GM12878 (cell line): ENCODE results near the gene GIGYF2. TPM values are rescaled to one million over a fixed set of nuclear protein-coding genes. Genes with fewer than 3 reads are reported as not detected.

Experiments used
- ATAC-seq: fragments of 200-7000 bp; cut with Tn5 transposase; 3 replicates; pipeline ENCODE4 v1.9.1; 2020; ENCODE audit warnings: mild to moderate bottlenecking, moderate library complexity
- BruUV-seq: library from RNA; stranded (reverse); fragments of 400-500 nt; replicated peaks from 2 replicates; lab custom pipeline; 2021; lab: Mats Ljungman, UMichigan
- CTCF ChIA-PET: fragments of 300-600 bp; sonication (Branson Sonifier 250); formaldehyde crosslinking; extraction: SDS; loops from one replicate; lab custom pipeline; 2021; ENCODE audit warnings: inconsistent platforms; lab: Yijun Ruan, JAX
- POLR2A ChIA-PET: fragments of 350-600 bp; formaldehyde crosslinking; extraction: SDS; loops from one replicate; lab custom pipeline; 2021; ENCODE audit warnings: inconsistent platforms; lab: Charles Lee
- RAD21 ChIA-PET: fragments of 300-600 bp; sonication (Branson Sonifier 250); formaldehyde crosslinking; loops from one replicate; lab custom pipeline; 2023; ENCODE audit warnings: antibody characterized with exemption; ENCODE audit not compliant: unreplicated experiment; lab: Charles Lee
- SMC1A ChIA-PET: fragments of 300-600 bp; sonication (Branson Sonifier 250); formaldehyde crosslinking; loops from one replicate; lab custom pipeline; 2023; ENCODE audit not compliant: unreplicated experiment, uncharacterized antibody; lab: Charles Lee
- DNase-seq: peaks from one replicate; pipeline ENCODE4 v3.0.0-alpha.2; 2011; ENCODE audit warnings: low read depth, low spot score
- FAIRE-seq: peaks from 3 replicates; lab custom pipeline; 2011; peaks lifted over from hg19 to GRCh38; lab: Jason Lieb, UNC
- H2AFZ ChIP-seq: 2 replicates; pipeline ENCODE4 v1.6.0; 2011; ENCODE audit warnings: low read depth, low read length, control low read depth; ENCODE audit not compliant: control insufficient read depth
- H3K27ac ChIP-seq: 2 replicates; pipeline ENCODE4 v1.5.1; 2011; ENCODE audit warnings: control low read depth; ENCODE audit not compliant: control insufficient read depth, insufficient read depth
- H3K27me3 ChIP-seq, 2 experiments: replicated peaks in 1 of 2; 2 replicates each; pipeline versions ENCODE4 v1.6.0 to v1.6.1; 2011; ENCODE audit warnings: low read length in 1 of 2; ENCODE audit not compliant: control insufficient read depth in 2 of 2, insufficient read depth in 2 of 2
- H3K36me3 ChIP-seq, 2 experiments: 2 replicates each; pipeline ENCODE4 v1.5.1; 2011; ENCODE audit warnings: low read length in 1 of 2; ENCODE audit not compliant: control insufficient read depth in 2 of 2, insufficient read depth in 2 of 2
- H3K4me1 ChIP-seq: 2 replicates; pipeline ENCODE4 v1.6.1; 2011; ENCODE audit warnings: mild to moderate bottlenecking, low read length, moderate library complexity, mixed read lengths; ENCODE audit not compliant: control insufficient read depth, insufficient read depth
- H3K4me2 ChIP-seq: 2 replicates; pipeline ENCODE4 v1.6.0; 2011; ENCODE audit warnings: control low read depth; ENCODE audit not compliant: control insufficient read depth, insufficient read depth
- H3K4me3 ChIP-seq: fragments of 200-600 bp; sonication (generic); 2 replicates; pipeline ENCODE4 v1.5.1; 2016
- H3K79me2 ChIP-seq: 2 replicates; pipeline ENCODE4 v1.6.0; 2011; ENCODE audit warnings: low read length; ENCODE audit not compliant: control insufficient read depth, insufficient read depth
- H3K9ac ChIP-seq: 2 replicates; pipeline ENCODE4 v1.8.0; 2011; ENCODE audit warnings: low read length, control low read depth, mixed read lengths; ENCODE audit not compliant: control insufficient read depth, insufficient read depth
- H3K9me3 ChIP-seq: replicated peaks from 3 replicates; pipeline ENCODE4 v1.5.1; 2011; ENCODE audit warnings: mild to moderate bottlenecking, low read length; ENCODE audit not compliant: control insufficient read depth, insufficient read depth
- H4K20me1 ChIP-seq: 2 replicates; pipeline ENCODE4 v1.6.0; 2011; ENCODE audit not compliant: control insufficient read depth, insufficient read depth
- HCFC1 ChIP-seq: fragments of 150-350 bp; IDR thresholded peaks from 2 replicates; pipeline ENCODE4 v1.6.1; 2014; ENCODE audit warnings: low read length
- RB1 ChIP-seq: fragments of 450-650 bp; formaldehyde crosslinking; IDR thresholded peaks from 2 replicates; pipeline ENCODE4 v1.6.1; 2017; ENCODE audit warnings: mild to moderate bottlenecking, borderline replicate concordance
- RBBP5 ChIP-seq: fragments of 200-600 bp; sonication (generic); conservative IDR thresholded peaks from 2 replicates; pipeline ENCODE4 v1.6.1; 2016
- SUZ12 ChIP-seq: fragments of 200-600 bp; sonication (generic); IDR thresholded peaks from one replicate; pipeline ENCODE4 v1.6.1; 2018; ENCODE audit warnings: antibody characterized with exemption, mild to moderate bottlenecking; ENCODE audit not compliant: unreplicated experiment
- TBL1XR1 ChIP-seq: IDR thresholded peaks from 2 replicates; pipeline ENCODE4 v1.6.1; 2012; ENCODE audit warnings: low read depth, low read length, improper control_type of control experiment
- YY1 ChIP-seq: IDR thresholded peaks from 2 replicates; pipeline ENCODE4 v1.6.1; 2011; ENCODE audit warnings: low read depth, mild to moderate bottlenecking, low read length
- WGBS: methylation state at CpG from one replicate; pipeline ENCODE4 v1.1.6; 2016; ENCODE audit warnings: low lambda C conversion rate; ENCODE audit not compliant: insufficient replicate concordance, insufficient coverage; ENCODE audit errors: missing lambda C conversion rate; 5-methylcytosine and 5-hydroxymethylcytosine counted together
- in situ Hi-C: fragments of 300-500 bp; cut with MboI; formaldehyde crosslinking; loops from 9 replicates; pipeline ENCODE4 v1.14.3; 2018; ENCODE audit warnings: mixed read lengths
- intact Hi-C: fragments of 100-400 bp; cut with micrococcal nuclease; formaldehyde crosslinking; loops from one replicate; pipeline ENCODE4 v1.14.2; 2022; ENCODE audit not compliant: unreplicated experiment
- polyA plus RNA-seq, 11 experiments: library from polyadenylated mRNA; depleted of rRNA in 4 of 11; unstranded in 6 of 11; stranded (reverse) in 5 of 11; fragments of >200 nt; fragmentation: Nextera tagmentation in 4 of 11; fragmentation: Illumina TruSeq in 1 of 11; extraction: Ambion mirVana in 4 of 11; extraction: Trizol in 1 of 11; gene quantifications; 1 replicate in 1 of 11; 2 replicates in 10 of 11; pipeline versions ENCODE4 v1.2.1 to v1.2.3, GENCODE V29; 2011 to 2016; ENCODE audit warnings: inconsistent platforms in 2 of 11, missing spikeins in 2 of 11, low read depth in 1 of 11
- total RNA-seq, 4 experiments: library from RNA; depleted of rRNA in 3 of 4; stranded (reverse); fragments of >200 nt in 3 of 4; fragmentation: Illumina TruSeq in 1 of 4; extraction: Trizol in 1 of 4; gene quantifications; 2 replicates each; pipeline versions ENCODE4 v1.2.1 to v1.2.3, GENCODE V29; 2013 to 2021
- TF ChIP-seq, protein P1 (sequence below): fragments of 450-650 bp; IDR thresholded peaks from 2 replicates; pipeline ENCODE4 v1.6.1; 2017; ENCODE audit warnings: borderline replicate concordance

The GIGYF2 gene
- total and polyA plus RNA-seq, 10 of the 15 experiments (the other 5 are each of a cell fraction or from before 2014, with no cell fraction given): 12.2 to 47.2 (median 39.0) TPM

DNA sequence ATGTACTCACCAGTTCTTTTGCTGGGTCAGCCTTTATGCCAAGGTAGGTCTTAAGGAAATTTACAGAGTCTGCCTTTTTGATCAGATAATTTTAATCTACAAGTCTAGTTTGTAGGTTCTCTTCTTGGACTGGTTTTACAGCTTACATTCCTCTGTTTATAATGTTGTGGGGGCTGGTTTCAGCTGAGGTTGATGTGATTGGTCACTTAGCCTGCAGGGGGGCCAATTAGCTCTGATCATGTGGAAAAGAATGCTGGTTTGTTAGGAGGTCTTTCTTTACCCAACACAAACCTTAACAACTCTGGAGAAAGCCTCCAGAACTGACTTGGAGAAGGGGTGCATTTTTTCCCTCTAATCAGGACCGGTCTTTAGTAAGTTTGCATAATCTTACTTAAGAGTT lies 79.3 kb downstream of the GIGYF2 start, which contains the start of gene KCNJ13:
TSS of gene KCNJ13 (minus strand) at position 131 of the 400 bp plus-strand sequence. CDS start 5,203 bp downstream, outside the sequence.
- Histone ChIP-seq H2AFZ (no peak within 1 kb of the TSS), H4K20me1 (no peaks in the 10 kb centered on the region), H3K4me3 (no peak within 1 kb of the TSS), H3K4me2 (no peak within 1 kb of the TSS), H3K79me2 (no peaks in the 10 kb centered on the region), H3K27me3 (no peaks in the 10 kb centered on the region), H3K4me1 (peaks cover 12% of the 10 kb centered on the region), H3K9me3 (no peaks in the 10 kb centered on the region), H3K9ac (no peak within 1 kb of the TSS), H3K36me3 (no peaks in the 10 kb centered on the region; a peak in 1 of 4 replicates), H3K27ac (no peak within 1 kb of the TSS)
- in situ Hi-C loops: no loop called here
- FAIRE-seq (no peak), DNase-seq (no peak), ATAC-seq (no peak)
- no TSS peak for BruUV-seq
- intact Hi-C loops: no loop called here
- ChIA-PET SMC1A (interaction anchor here (2.7 kb wide), 1 partner anchor 14 kb away, joined by 10 read pairs; no protein-coding TSS in a partner anchor), RAD21 (interaction anchor here (0.8 kb wide), 1 partner anchor 14 kb away, joined by 3 read pairs; no protein-coding TSS in a partner anchor), CTCF (no interaction called here), POLR2A (no interaction called here)
- TF ChIP-seq HCFC1 (no peak), SUZ12 (no peak), TBL1XR1 (no peak), RB1 (no peak), RBBP5 (no peak), YY1 (no peak)
- TF ChIP-seq, protein P1, sequence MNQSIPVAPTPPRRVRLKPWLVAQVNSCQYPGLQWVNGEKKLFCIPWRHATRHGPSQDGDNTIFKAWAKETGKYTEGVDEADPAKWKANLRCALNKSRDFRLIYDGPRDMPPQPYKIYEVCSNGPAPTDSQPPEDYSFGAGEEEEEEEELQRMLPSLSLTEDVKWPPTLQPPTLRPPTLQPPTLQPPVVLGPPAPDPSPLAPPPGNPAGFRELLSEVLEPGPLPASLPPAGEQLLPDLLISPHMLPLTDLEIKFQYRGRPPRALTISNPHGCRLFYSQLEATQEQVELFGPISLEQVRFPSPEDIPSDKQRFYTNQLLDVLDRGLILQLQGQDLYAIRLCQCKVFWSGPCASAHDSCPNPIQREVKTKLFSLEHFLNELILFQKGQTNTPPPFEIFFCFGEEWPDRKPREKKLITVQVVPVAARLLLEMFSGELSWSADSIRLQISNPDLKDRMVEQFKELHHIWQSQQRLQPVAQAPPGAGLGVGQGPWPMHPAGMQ: no peak
- WGBS: 100% methylated on average over 1 of the region's 1 CpG
